GM21529 (cell line): Measurements from ENCODE around the gene ZSCAN12.
"Not testable (repeated sequence)": the region's sequence is repeated elsewhere in the genome, so short reads cannot be mapped to it uniquely, and the experiment has no call there.

Source experiments
- ATAC-seq: cut with Tn5 transposase; IDR thresholded peaks from one replicate; pipeline ENCODE4 v1.9.1; 2021; ENCODE audit not compliant: unreplicated experiment

Gene ZSCAN12

GRCh38 chr6:28395918-28396317, 3.6 kb downstream of the ZSCAN12 start:
- ATAC-seq, result no peak

GRCh38 chr6:28393912-28394662, 5.5 kb downstream of the ZSCAN12 start:
- no peak for ATAC-seq

- no peak for ATAC-seq
Observed at GRCh38 chr6:28390688-28391087, 8.9 kb downstream of the ZSCAN12 start.

- no peak for ATAC-seq
Observed at GRCh38 chr6:28384143-28384533, 15.4 kb downstream of the ZSCAN12 start.

- ATAC-seq, result peak; percentile 89
Observed at GRCh38 chr6:28383235-28384142, 16.1 kb downstream of the ZSCAN12 start.

- no peak for ATAC-seq
Observed at GRCh38 chr6:28380381-28380780, 19.2 kb downstream of the ZSCAN12 start.

- no peak for ATAC-seq
Observed at GRCh38 chr6:28378644-28379043, 20.9 kb downstream of the ZSCAN12 start.

GRCh38 chr6:28377879-28378278, 21.7 kb downstream of the ZSCAN12 start:
- no peak for ATAC-seq

- ATAC-seq, result no peak
Observed at GRCh38 chr6:28373925-28374324, 25.6 kb downstream of the ZSCAN12 start.

GRCh38 chr6:28371706-28372451, 27.7 kb downstream of the ZSCAN12 start:
- peak; percentile 74 for ATAC-seq

GRCh38 chr6:28371280-28371679, 28.3 kb downstream of the ZSCAN12 start:
- ATAC-seq, result no peak

- no peak for ATAC-seq
Observed at GRCh38 chr6:28370440-28370839, 29.1 kb downstream of the ZSCAN12 start.

- ATAC-seq, result no peak
Observed at GRCh38 chr6:28369463-28369862, 30.1 kb downstream of the ZSCAN12 start.

- peak; percentile 79 for ATAC-seq
Observed at GRCh38 chr6:28368522-28368921, 31.0 kb downstream of the ZSCAN12 start.

GRCh38 chr6:28365590-28365989, 34.0 kb downstream of the ZSCAN12 start:
- not testable (repeated sequence) for ATAC-seq

- no peak for ATAC-seq
Observed at GRCh38 chr6:28360961-28361360, 38.6 kb downstream of the ZSCAN12 start.

- ATAC-seq, result not testable (repeated sequence)
Observed at GRCh38 chr6:28359562-28359961, 40.0 kb downstream of the ZSCAN12 start.

GRCh38 chr6:28357036-28357435, 42.5 kb downstream of the ZSCAN12 start:
- ATAC-seq, result no peak

GRCh38 chr6:28356666-28357020, 42.9 kb downstream of the ZSCAN12 start:
- ATAC-seq, result no peak

GRCh38 chr6:28355743-28356665, 43.5 kb downstream of the ZSCAN12 start:
- peak; percentile 79 for ATAC-seq
